ENCODE results near the gene SNAP23. TPM values are rescaled to one million over a fixed set of nuclear protein-coding genes. Genes with fewer than 3 reads are reported as not detected.
"Not testable (repeated sequence)": the region's sequence is repeated elsewhere in the genome, so short reads cannot be mapped to it uniquely, and the experiment has no call there.

SNAP23 gene
- total and polyA plus RNA-seq, 4 donors: 74.3 to 88.0 (median 84.0) TPM

- no peak overlapping the region for H3K27ac ChIP-seq (ENCODE audit: low read depth in 1 of 2, low read length in 2 of 2)
- no peaks in the 10 kb centered on the region for H3K27me3 ChIP-seq (ENCODE audit: control insufficient read depth in 1 of 2, insufficient read depth in 2 of 2, low read length in 1 of 2)
- WGBS, 2 donors: 88 to 91% methylated on average over 4 of the region's 4 CpGs
- no peak for ATAC-seq (ENCODE audit: low FRiP score)
- no peak overlapping the region for H3K4me3 ChIP-seq (ENCODE audit: low read length in 2 of 2)
- no peak for DNase-seq
- no peaks in the 10 kb centered on the region for H3K36me3 ChIP-seq (ENCODE audit: control insufficient read depth in 1 of 2, insufficient read depth in 2 of 2, low read length in 1 of 2)
- intact Hi-C loops (cut with DNase I): loop anchor here (5.0 to 10.0 kb wide), 2 partner anchors 100 to 107 kb away; no protein-coding TSS in a partner anchor
- H3K9me3 ChIP-seq (ENCODE audit: control insufficient read depth, low read length): no peaks in the 10 kb centered on the region
- H3K4me1 ChIP-seq (ENCODE audit: control insufficient read depth in 1 of 2, insufficient read depth in 2 of 2, low read length in 2 of 2): no peaks in the 10 kb centered on the region
Measured at GRCh38 chr15:42544853-42545629, 49.6 kb downstream of the SNAP23 start.

- peak; percentile 37 for ATAC-seq (ENCODE audit: low FRiP score)
- no peaks in the 10 kb centered on the region for H3K9me3 ChIP-seq (ENCODE audit: control insufficient read depth, low read length)
- H3K4me1 ChIP-seq (ENCODE audit: control insufficient read depth in 1 of 2, insufficient read depth in 2 of 2, low read length in 2 of 2): no peaks in the 10 kb centered on the region
- H3K36me3 ChIP-seq (ENCODE audit: control insufficient read depth in 1 of 2, insufficient read depth in 2 of 2, low read length in 1 of 2): no peaks in the 10 kb centered on the region
- H3K27ac ChIP-seq (ENCODE audit: low read depth in 1 of 2, low read length in 2 of 2): peak overlapping the region in 1 of 2 donors; percentile 82
- no peak for DNase-seq
- H3K27me3 ChIP-seq (ENCODE audit: control insufficient read depth in 1 of 2, insufficient read depth in 2 of 2, low read length in 1 of 2): no peaks in the 10 kb centered on the region
- peak overlapping the region; percentile 79 to 82 for H3K4me3 ChIP-seq (ENCODE audit: low read length in 2 of 2)
- intact Hi-C loops (cut with DNase I): loop anchor here (5.0 to 10.0 kb wide), 2 partner anchors 97 to 104 kb away; no protein-coding TSS in a partner anchor
- 0 to 1% methylated on average over 9 of the region's 9 CpGs for WGBS, 2 donors
Measured at GRCh38 chr15:42547918-42548248, 52.4 kb downstream of the SNAP23 start.

- peak; percentile 96 for ATAC-seq (ENCODE audit: low FRiP score)
- Histone ChIP-seq H3K27ac (ENCODE audit: low read depth in 1 of 2, low read length in 2 of 2) (peak within 1 kb of the TSS; percentile 3 to 82), H3K4me1 (ENCODE audit: control insufficient read depth in 1 of 2, insufficient read depth in 2 of 2, low read length in 2 of 2) (no peaks in the 10 kb centered on the region), H3K4me3 (ENCODE audit: low read length in 2 of 2) (peak within 1 kb of the TSS; percentile 79 to 82), H3K27me3 (ENCODE audit: control insufficient read depth in 1 of 2, insufficient read depth in 2 of 2, low read length in 1 of 2) (no peaks in the 10 kb centered on the region), H3K36me3 (ENCODE audit: control insufficient read depth in 1 of 2, insufficient read depth in 2 of 2, low read length in 1 of 2) (no peaks in the 10 kb centered on the region), H3K9me3 (ENCODE audit: control insufficient read depth, low read length) (no peaks in the 10 kb centered on the region)
- 0 to 1% methylated on average over 69 to 71 of the region's 71 CpGs for WGBS, 2 donors
- intact Hi-C loops (cut with DNase I): loop anchor here (5.0 to 10.0 kb wide), 2 partner anchors 96 to 104 kb away; no protein-coding TSS in a partner anchor
- DNase-seq: peak; percentile 93 to 97
Measured at GRCh38 chr15:42548249-42549031, 53.0 kb downstream of the SNAP23 start, which contains the start of the genes HAUS2 and LRRC57. TSS of gene HAUS2 (plus strand) at chr15:42548838. CDS start at chr15:42548873, 35 bp downstream. TSS of gene LRRC57 (minus strand) at chr15:42548793. CDS start at chr15:42548434, 359 bp downstream.

- peak overlapping the region in 1 of 2 donors; percentile 82 for H3K27ac ChIP-seq (ENCODE audit: low read depth in 1 of 2, low read length in 2 of 2)
- no peaks in the 10 kb centered on the region for H3K9me3 ChIP-seq (ENCODE audit: control insufficient read depth, low read length)
- WGBS, 2 donors: 0 to 1% methylated on average over 15 of the region's 15 CpGs
- intact Hi-C loops (cut with DNase I): loop anchor here (5.0 to 10.0 kb wide), 2 partner anchors 96 to 103 kb away; no protein-coding TSS in a partner anchor
- DNase-seq: no peak
- no peaks in the 10 kb centered on the region for H3K27me3 ChIP-seq (ENCODE audit: control insufficient read depth in 1 of 2, insufficient read depth in 2 of 2, low read length in 1 of 2)
- H3K4me3 ChIP-seq (ENCODE audit: low read length in 2 of 2): peak overlapping the region; percentile 79 to 82
- H3K36me3 ChIP-seq (ENCODE audit: control insufficient read depth in 1 of 2, insufficient read depth in 2 of 2, low read length in 1 of 2): no peaks in the 10 kb centered on the region
- H3K4me1 ChIP-seq (ENCODE audit: control insufficient read depth in 1 of 2, insufficient read depth in 2 of 2, low read length in 2 of 2): no peaks in the 10 kb centered on the region
- ATAC-seq (ENCODE audit: low FRiP score): peak; percentile 60
Measured at GRCh38 chr15:42549032-42549491, 53.6 kb downstream of the SNAP23 start.

GRCh38 chr15:42549741-42550392 is 54.4 kb downstream of the SNAP23 start:
- no peaks in the 10 kb centered on the region for H3K36me3 ChIP-seq (ENCODE audit: control insufficient read depth in 1 of 2, insufficient read depth in 2 of 2, low read length in 1 of 2)
- intact Hi-C loops (cut with DNase I): loop anchor here (5.0 to 10.0 kb wide), 2 partner anchors 95 to 102 kb away; no protein-coding TSS in a partner anchor
- no peaks in the 10 kb centered on the region for H3K27me3 ChIP-seq (ENCODE audit: control insufficient read depth in 1 of 2, insufficient read depth in 2 of 2, low read length in 1 of 2)
- H3K27ac ChIP-seq (ENCODE audit: low read depth in 1 of 2, low read length in 2 of 2): no peak overlapping the region
- no peak overlapping the region for H3K4me3 ChIP-seq (ENCODE audit: low read length in 2 of 2)
- ATAC-seq (ENCODE audit: low FRiP score) (no peak), DNase-seq (no peak)
- H3K9me3 ChIP-seq (ENCODE audit: control insufficient read depth, low read length): no peaks in the 10 kb centered on the region
- WGBS, 2 donors: 67 to 69% methylated on average over 12 of the region's 12 CpGs
- H3K4me1 ChIP-seq (ENCODE audit: control insufficient read depth in 1 of 2, insufficient read depth in 2 of 2, low read length in 2 of 2): no peaks in the 10 kb centered on the region

GRCh38 chr15:42553554-42553953 is 58.1 kb downstream of the SNAP23 start:
- 90 to 94% methylated on average over 1 of the region's 1 CpG for WGBS, 2 donors
- ATAC-seq (ENCODE audit: low FRiP score): no peak
- H3K4me1 ChIP-seq (ENCODE audit: control insufficient read depth in 1 of 2, insufficient read depth in 2 of 2, low read length in 2 of 2): no peaks in the 10 kb centered on the region

GRCh38 chr15:42556550-42557207 is 61.2 kb downstream of the SNAP23 start:
- intact Hi-C loops (cut with DNase I); H3K4me3 ChIP-seq (ENCODE audit: low read length in 2 of 2); H3K4me1 ChIP-seq (ENCODE audit: control insufficient read depth in 1 of 2, insufficient read depth in 2 of 2, low read length in 2 of 2); H3K27ac ChIP-seq (ENCODE audit: low read depth in 1 of 2, low read length in 2 of 2); ATAC-seq (ENCODE audit: low FRiP score); DNase-seq; H3K27me3 ChIP-seq (ENCODE audit: control insufficient read depth in 1 of 2, insufficient read depth in 2 of 2, low read length in 1 of 2); H3K36me3 ChIP-seq (ENCODE audit: control insufficient read depth in 1 of 2, insufficient read depth in 2 of 2, low read length in 1 of 2); H3K9me3 ChIP-seq (ENCODE audit: control insufficient read depth, low read length): not testable (repeated sequence)
- WGBS, 2 donors: 89 to 91% methylated on average over 10 to 12 of the region's 12 CpGs

More at GRCh38 chr15:42553554-42553953, 58.1 kb downstream of the SNAP23 start:
- H3K9me3 ChIP-seq (ENCODE audit: control insufficient read depth, low read length): no peaks in the 10 kb centered on the region
- no peak overlapping the region for H3K27ac ChIP-seq (ENCODE audit: low read depth in 1 of 2, low read length in 2 of 2)
- DNase-seq: no peak
- no peaks in the 10 kb centered on the region for H3K36me3 ChIP-seq (ENCODE audit: control insufficient read depth in 1 of 2, insufficient read depth in 2 of 2, low read length in 1 of 2)
- intact Hi-C loops (cut with DNase I): no loop called here
- no peak overlapping the region for H3K4me3 ChIP-seq (ENCODE audit: low read length in 2 of 2)
- no peaks in the 10 kb centered on the region for H3K27me3 ChIP-seq (ENCODE audit: control insufficient read depth in 1 of 2, insufficient read depth in 2 of 2, low read length in 1 of 2)

GRCh38 chr15:42558739-42559138 is 63.3 kb downstream of the SNAP23 start:
- Histone ChIP-seq H3K27ac (ENCODE audit: low read depth in 1 of 2, low read length in 2 of 2) (no peak overlapping the region), H3K27me3 (ENCODE audit: control insufficient read depth in 1 of 2, insufficient read depth in 2 of 2, low read length in 1 of 2) (no peaks in the 10 kb centered on the region), H3K36me3 (ENCODE audit: control insufficient read depth in 1 of 2, insufficient read depth in 2 of 2, low read length in 1 of 2) (peaks cover 0 to 2% of the 10 kb centered on the region in 2 donors), H3K4me1 (ENCODE audit: control insufficient read depth in 1 of 2, insufficient read depth in 2 of 2, low read length in 2 of 2) (no peaks in the 10 kb centered on the region), H3K9me3 (ENCODE audit: control insufficient read depth, low read length) (no peaks in the 10 kb centered on the region), H3K4me3 (ENCODE audit: low read length in 2 of 2) (no peak overlapping the region)
- ATAC-seq (ENCODE audit: low FRiP score): no peak
- 95 to 97% methylated on average over 3 of the region's 3 CpGs for WGBS, 2 donors
- intact Hi-C loops (cut with DNase I): no loop called here
- DNase-seq: no peak

Measured in aorta (tissue), 5 donors.